Spleen (tissue), 7 donors: Measurements from ENCODE around the gene SLC4A2.

Experiments
- POLR2A ChIP-seq, 3 donors: fragments of 450-650 bp; IDR thresholded peaks; one replicate each; pipeline ENCODE4 v1.5.1; 2017; ENCODE audit warnings: antibody characterized with exemption in 3 of 3, mild to moderate bottlenecking in 1 of 3
- POLR2AphosphoS5 ChIP-seq, 3 donors: sonication (generic); formaldehyde crosslinking; IDR thresholded peaks; one replicate each; pipeline ENCODE4 v1.5.1; 2017; ENCODE audit warnings: antibody characterized with exemption in 3 of 3
- TF ChIP-seq, protein P1 (sequence below), 11 experiments: fragments of 200-600 bp in 7 of 11; fragments of 450-650 bp in 4 of 11; sonication (generic) in 4 of 11; IDR thresholded peaks in 8 of 11; conservative IDR thresholded peaks in 3 of 11; 1 replicate in 7 of 11; 2 replicates in 4 of 11; pipeline versions ENCODE4 v1.4.0 to v1.8.0; 2016 to 2021; ENCODE audit warnings: antibody characterized with exemption in 11 of 11, inconsistent platforms in 4 of 11, mild to moderate bottlenecking in 1 of 11
- donor health status: DM: no; HTN: no; CAD: no; lungs with moderate emphysema.
- donor health status: DM: no; HTN: no; CAD: no.
- donor health status: DM: no; HTN: no; CAD: no.

- no peak for TF ChIP-seq POLR2A (IDR thresholded peaks at IDR 0.05)
- TF ChIP-seq POLR2AphosphoS5 (IDR thresholded peaks at IDR 0.05) = no peak
- TF ChIP-seq, protein P1, sequence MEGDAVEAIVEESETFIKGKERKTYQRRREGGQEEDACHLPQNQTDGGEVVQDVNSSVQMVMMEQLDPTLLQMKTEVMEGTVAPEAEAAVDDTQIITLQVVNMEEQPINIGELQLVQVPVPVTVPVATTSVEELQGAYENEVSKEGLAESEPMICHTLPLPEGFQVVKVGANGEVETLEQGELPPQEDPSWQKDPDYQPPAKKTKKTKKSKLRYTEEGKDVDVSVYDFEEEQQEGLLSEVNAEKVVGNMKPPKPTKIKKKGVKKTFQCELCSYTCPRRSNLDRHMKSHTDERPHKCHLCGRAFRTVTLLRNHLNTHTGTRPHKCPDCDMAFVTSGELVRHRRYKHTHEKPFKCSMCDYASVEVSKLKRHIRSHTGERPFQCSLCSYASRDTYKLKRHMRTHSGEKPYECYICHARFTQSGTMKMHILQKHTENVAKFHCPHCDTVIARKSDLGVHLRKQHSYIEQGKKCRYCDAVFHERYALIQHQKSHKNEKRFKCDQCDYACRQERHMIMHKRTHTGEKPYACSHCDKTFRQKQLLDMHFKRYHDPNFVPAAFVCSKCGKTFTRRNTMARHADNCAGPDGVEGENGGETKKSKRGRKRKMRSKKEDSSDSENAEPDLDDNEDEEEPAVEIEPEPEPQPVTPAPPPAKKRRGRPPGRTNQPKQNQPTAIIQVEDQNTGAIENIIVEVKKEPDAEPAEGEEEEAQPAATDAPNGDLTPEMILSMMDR (IDR thresholded peaks at IDR 0.05 in 8 of 11, conservative IDR thresholded peaks at IDR 0.05 in 3 of 11) = no peak
These were observed 26.2 kb upstream of the SLC4A2 start for GRCh38 chr7:151032936-151033863.
